ENCODE data around the gene DYSF. TPM values are rescaled to one million over a fixed set of nuclear protein-coding genes. Genes with fewer than 3 reads are reported as not detected.

The DYSF gene
- total and polyA plus RNA-seq, 9 donors: 2.3 to 16.5 (median 5.1) TPM

GRCh38 chr2:71417300-71418202 is 35.8 kb upstream of the DYSF start:
- peaks cover 1% of the 10 kb centered on the region for H3K4me1 ChIP-seq (ENCODE audit: insufficient read depth)
- H3K36me3 ChIP-seq: no peaks in the 10 kb centered on the region
- H3K4me3 ChIP-seq: no peak overlapping the region
- no peak overlapping the region for H3K27ac ChIP-seq
- intact Hi-C loops (cut with DNase I): no loop called here
- TF ChIP-seq CTCF (IDR thresholded peaks at IDR 0.05) (no peak), EP300 (IDR thresholded peaks at IDR 0.05) (no peak), POLR2A (IDR thresholded peaks at IDR 0.05) (no peak)
- no peaks in the 10 kb centered on the region for H3K9me3 ChIP-seq
- H3K27me3 ChIP-seq: no peaks in the 10 kb centered on the region
- DNase-seq: no peak
- 66 to 95% (median 86%) methylated on average over 7 to 13 of the region's 16 CpGs for WGBS, 3 donors

- no peak for DNase-seq
- no peaks in the 10 kb centered on the region for H3K9me3 ChIP-seq
- 42 to 71% (median 65%) methylated on average over 4 of the region's 4 CpGs for WGBS, 3 donors
- no peak overlapping the region for H3K4me3 ChIP-seq
- intact Hi-C loops (cut with DNase I): no loop called here
- no peak overlapping the region for H3K27ac ChIP-seq
- no peaks in the 10 kb centered on the region for H3K36me3 ChIP-seq
- no peak for TF ChIP-seq POLR2A (IDR thresholded peaks at IDR 0.05)
- TF ChIP-seq CTCF (IDR thresholded peaks at IDR 0.05): no peak
- no peak for TF ChIP-seq EP300 (IDR thresholded peaks at IDR 0.05)
- no peaks in the 10 kb centered on the region for H3K27me3 ChIP-seq
- H3K4me1 ChIP-seq (ENCODE audit: insufficient read depth): peaks cover 4% of the 10 kb centered on the region
Observed at GRCh38 chr2:71419145-71419544, 34.2 kb upstream of the DYSF start.

- intact Hi-C loops (cut with DNase I): no loop called here
- Histone ChIP-seq H3K9me3 (no peaks in the 10 kb centered on the region), H3K27ac (no peak overlapping the region), H3K36me3 (no peaks in the 10 kb centered on the region), H3K27me3 (no peaks in the 10 kb centered on the region), H3K4me1 (ENCODE audit: insufficient read depth) (peaks cover 4% of the 10 kb centered on the region), H3K4me3 (no peak overlapping the region)
- TF ChIP-seq EP300 (IDR thresholded peaks at IDR 0.05) (no peak), POLR2A (IDR thresholded peaks at IDR 0.05) (no peak), CTCF (IDR thresholded peaks at IDR 0.05) (no peak)
- 16 to 40% (median 21%) methylated on average over 1 of the region's 1 CpG for WGBS, 3 donors
- DNase-seq: no peak
Observed at GRCh38 chr2:71419976-71420375, 33.4 kb upstream of the DYSF start.

GRCh38 chr2:71422786-71423185 is 30.6 kb upstream of the DYSF start:
- H3K4me3 ChIP-seq: no peak overlapping the region
- intact Hi-C loops (cut with DNase I): no loop called here
- no peak overlapping the region for H3K27ac ChIP-seq
- H3K9me3 ChIP-seq: no peaks in the 10 kb centered on the region
- no peaks in the 10 kb centered on the region for H3K27me3 ChIP-seq
- DNase-seq: no peak
- 47 to 61% (median 51%) methylated on average over 2 of the region's 2 CpGs for WGBS, 3 donors
- H3K36me3 ChIP-seq: no peaks in the 10 kb centered on the region
- TF ChIP-seq EP300 (IDR thresholded peaks at IDR 0.05) (no peak), CTCF (IDR thresholded peaks at IDR 0.05) (no peak), POLR2A (IDR thresholded peaks at IDR 0.05) (no peak)
- peaks cover 4% of the 10 kb centered on the region for H3K4me1 ChIP-seq (ENCODE audit: insufficient read depth)
